NCI-H1092 (cell line): Measurements from ENCODE around the gene TMBIM1.

ENCODE experiments used
- DNase-seq: peaks from one replicate; lab custom pipeline; 2025; lab: John Stamatoyannopoulos, UW

Gene TMBIM1

GRCh38 chr2:218257390-218257981 lies 34.8 kb downstream of the TMBIM1 start:
- DNase-seq: no peak

GRCh38 chr2:218256612-218257350 lies 35.5 kb downstream of the TMBIM1 start:
- DNase-seq: no peak

GRCh38 chr2:218255446-218255845 lies 36.9 kb downstream of the TMBIM1 start:
- no peak for DNase-seq

GRCh38 chr2:218253232-218253625 lies 39.1 kb downstream of the TMBIM1 start:
- DNase-seq: no peak

GRCh38 chr2:218252509-218253231 lies 39.6 kb downstream of the TMBIM1 start:
- no peak for DNase-seq

GRCh38 chr2:218249691-218250090 lies 42.6 kb downstream of the TMBIM1 start:
- no peak for DNase-seq

- DNase-seq: no peak
These were observed 47.1 kb downstream of the TMBIM1 start for GRCh38 chr2:218245214-218245613.

- DNase-seq: no peak
These were observed 47.6 kb downstream of the TMBIM1 start for GRCh38 chr2:218244665-218245064.

GRCh38 chr2:218244204-218244603 lies 48.1 kb downstream of the TMBIM1 start:
- DNase-seq: no peak

- no peak for DNase-seq
These were observed 53.4 kb downstream of the TMBIM1 start for GRCh38 chr2:218238887-218239286.

- no peak for DNase-seq
These were observed 55.5 kb downstream of the TMBIM1 start for GRCh38 chr2:218236829-218237228.

GRCh38 chr2:218235017-218235416 lies 57.3 kb downstream of the TMBIM1 start:
- DNase-seq: no peak

GRCh38 chr2:218234521-218234920 lies 57.8 kb downstream of the TMBIM1 start:
- DNase-seq: no peak

GRCh38 chr2:218233543-218233942 lies 58.8 kb downstream of the TMBIM1 start:
- DNase-seq: no peak

GRCh38 chr2:218230882-218231281 lies 61.4 kb downstream of the TMBIM1 start:
- no peak for DNase-seq

GRCh38 chr2:218229851-218230250 lies 62.5 kb downstream of the TMBIM1 start:
- DNase-seq: no peak

GRCh38 chr2:218229239-218229638 lies 63.1 kb downstream of the TMBIM1 start:
- no peak for DNase-seq

- DNase-seq: no peak
These were observed 63.8 kb downstream of the TMBIM1 start for GRCh38 chr2:218228366-218229090.

GRCh38 chr2:218226903-218227302 lies 65.4 kb downstream of the TMBIM1 start:
- DNase-seq: no peak
